KMS-11 (cell line): ENCODE measurements around the gene RASAL2.

Source experiments
- H2AFZ ChIP-seq: fragments of 200-600 bp; sonication (generic); 2 replicates; pipeline ENCODE4 v1.6.1; 2016; ENCODE audit warnings: antibody characterized with exemption, mixed run types, low read depth
- H3K27ac ChIP-seq: fragments of 200-600 bp; sonication (generic); 2 replicates; pipeline ENCODE4 v1.6.1; 2016; ENCODE audit warnings: mild to moderate bottlenecking, mixed run types
- H3K27me3 ChIP-seq: fragments of 200-600 bp; sonication (generic); 2 replicates; pipeline ENCODE4 v1.6.1; 2017; ENCODE audit warnings: mild to moderate bottlenecking, low read depth, mixed run types, moderate library complexity; ENCODE audit not compliant: insufficient read depth
- H3K36me3 ChIP-seq: fragments of 200-600 bp; sonication (generic); 2 replicates; pipeline ENCODE4 v1.6.1; 2017; ENCODE audit warnings: mild to moderate bottlenecking, mixed run types; ENCODE audit not compliant: insufficient read depth
- H3K4me1 ChIP-seq: fragments of 200-600 bp; sonication (generic); 2 replicates; pipeline ENCODE4 v1.6.1; 2016; ENCODE audit warnings: mild to moderate bottlenecking, low read depth, mixed run types; ENCODE audit not compliant: poor library complexity, severe bottlenecking
- H3K4me2 ChIP-seq: fragments of 200-600 bp; sonication (generic); 2 replicates; pipeline ENCODE4 v1.7.0; 2016; ENCODE audit warnings: mild to moderate bottlenecking, mixed run types
- H3K4me3 ChIP-seq: fragments of 200-600 bp; sonication (generic); IDR thresholded peaks from 2 replicates; pipeline ENCODE4 v1.6.1; 2017; ENCODE audit warnings: low read depth, low read length, mixed read lengths; ENCODE audit not compliant: insufficient read depth
- H3K79me2 ChIP-seq: fragments of 200-600 bp; sonication (generic); 2 replicates; pipeline ENCODE4 v1.6.1; 2016; ENCODE audit warnings: low read depth, mixed run types; ENCODE audit not compliant: insufficient read depth
- H3K9ac ChIP-seq: fragments of 200-600 bp; sonication (generic); 2 replicates; pipeline ENCODE4 v1.6.1; 2016; ENCODE audit warnings: mild to moderate bottlenecking, mixed run types
- H4K20me1 ChIP-seq: fragments of 200-600 bp; sonication (generic); 2 replicates; pipeline ENCODE4 v1.6.1; 2016; ENCODE audit warnings: mild to moderate bottlenecking, mixed run types; ENCODE audit not compliant: insufficient read depth
- TF ChIP-seq, protein P1 (sequence below): fragments of 200-600 bp; sonication (generic); conservative IDR thresholded peaks from 2 replicates; pipeline ENCODE4 v1.6.1; 2017; ENCODE audit warnings: low read depth, mild to moderate bottlenecking, antibody characterized with exemption, low read length, moderate library complexity, mixed read lengths

Gene RASAL2

DNA sequence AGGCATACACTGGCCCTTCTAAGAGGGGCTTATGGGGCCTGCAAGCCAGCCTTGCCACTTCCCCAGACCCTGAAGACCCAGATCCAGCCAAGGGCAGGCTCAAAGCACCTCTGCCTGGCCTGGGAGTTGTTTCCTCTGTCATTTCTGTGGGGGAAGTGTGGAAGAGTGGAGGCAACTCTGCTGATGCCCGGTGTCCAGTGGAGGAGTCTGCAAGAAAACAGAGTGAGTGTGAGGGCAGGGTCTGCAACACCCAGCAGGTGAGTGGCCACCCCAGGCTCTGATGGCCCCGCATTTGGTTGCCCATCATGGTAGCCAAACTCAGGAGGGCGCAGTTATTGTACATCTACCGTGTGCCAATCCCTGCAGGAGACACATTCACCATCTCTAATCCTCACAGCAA is 394.5 kb downstream of the RASAL2 start:
- H4K20me1 ChIP-seq: no peaks in the 10 kb centered on the region
- H3K36me3 ChIP-seq: no peaks in the 10 kb centered on the region
- H3K27me3 ChIP-seq: no peaks in the 10 kb centered on the region
- TF ChIP-seq, protein P1, sequence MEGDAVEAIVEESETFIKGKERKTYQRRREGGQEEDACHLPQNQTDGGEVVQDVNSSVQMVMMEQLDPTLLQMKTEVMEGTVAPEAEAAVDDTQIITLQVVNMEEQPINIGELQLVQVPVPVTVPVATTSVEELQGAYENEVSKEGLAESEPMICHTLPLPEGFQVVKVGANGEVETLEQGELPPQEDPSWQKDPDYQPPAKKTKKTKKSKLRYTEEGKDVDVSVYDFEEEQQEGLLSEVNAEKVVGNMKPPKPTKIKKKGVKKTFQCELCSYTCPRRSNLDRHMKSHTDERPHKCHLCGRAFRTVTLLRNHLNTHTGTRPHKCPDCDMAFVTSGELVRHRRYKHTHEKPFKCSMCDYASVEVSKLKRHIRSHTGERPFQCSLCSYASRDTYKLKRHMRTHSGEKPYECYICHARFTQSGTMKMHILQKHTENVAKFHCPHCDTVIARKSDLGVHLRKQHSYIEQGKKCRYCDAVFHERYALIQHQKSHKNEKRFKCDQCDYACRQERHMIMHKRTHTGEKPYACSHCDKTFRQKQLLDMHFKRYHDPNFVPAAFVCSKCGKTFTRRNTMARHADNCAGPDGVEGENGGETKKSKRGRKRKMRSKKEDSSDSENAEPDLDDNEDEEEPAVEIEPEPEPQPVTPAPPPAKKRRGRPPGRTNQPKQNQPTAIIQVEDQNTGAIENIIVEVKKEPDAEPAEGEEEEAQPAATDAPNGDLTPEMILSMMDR: no peak
- H2AFZ ChIP-seq: no peak overlapping the region
- H3K4me1 ChIP-seq: no peaks in the 10 kb centered on the region
- H3K9ac ChIP-seq: no peak overlapping the region
- H3K79me2 ChIP-seq: no peaks in the 10 kb centered on the region
- H3K4me3 ChIP-seq: no peak overlapping the region
- H3K4me2 ChIP-seq: no peak overlapping the region
- H3K27ac ChIP-seq: no peak overlapping the region

DNA sequence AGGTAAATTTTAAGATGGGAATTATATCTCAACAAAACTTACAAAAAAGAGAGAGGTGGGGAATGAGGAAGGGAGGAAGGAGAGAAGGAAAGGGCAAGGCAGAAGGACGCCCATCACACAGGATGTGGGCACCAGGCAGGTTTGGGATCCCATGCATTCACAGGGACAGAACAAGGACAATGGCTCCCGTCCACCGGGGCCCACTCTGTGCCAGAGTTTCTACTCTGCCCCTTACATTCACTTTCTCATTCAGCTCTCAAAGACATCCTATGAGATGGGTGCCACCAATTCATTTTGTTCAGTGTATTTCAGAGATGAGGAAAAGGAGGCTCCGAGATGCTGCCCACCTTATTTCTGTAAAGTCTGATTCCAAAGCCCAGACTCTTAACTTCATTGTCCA is 395.5 kb downstream of the RASAL2 start:
- Histone ChIP-seq H2AFZ (no peak overlapping the region), H3K27ac (no peak overlapping the region), H3K27me3 (no peaks in the 10 kb centered on the region), H3K9ac (no peak overlapping the region), H4K20me1 (no peaks in the 10 kb centered on the region), H3K36me3 (no peaks in the 10 kb centered on the region), H3K4me1 (no peaks in the 10 kb centered on the region), H3K4me3 (no peak overlapping the region), H3K4me2 (no peak overlapping the region), H3K79me2 (no peaks in the 10 kb centered on the region)
- TF ChIP-seq, protein P1: no peak

DNA sequence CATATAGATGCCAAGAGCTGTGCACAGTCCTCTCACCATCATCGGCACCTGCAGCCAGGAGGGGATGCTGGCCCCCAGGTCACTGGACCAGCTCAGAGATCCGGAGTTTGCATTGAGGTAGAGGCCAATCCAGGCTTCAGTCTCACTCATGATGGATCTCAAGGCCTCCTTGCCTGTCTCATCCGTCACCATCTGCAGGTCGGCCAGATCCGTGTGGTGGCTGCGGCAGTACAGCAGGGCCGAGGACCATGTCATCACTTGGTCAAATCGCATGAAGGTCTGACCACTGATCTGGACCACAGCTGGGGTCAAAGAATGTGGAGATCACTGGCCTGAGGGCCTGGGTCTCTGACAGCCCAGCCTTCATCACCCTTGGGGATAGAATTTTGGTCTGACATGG is 396.2 kb downstream of the RASAL2 start:
- H3K4me3 ChIP-seq: no peak overlapping the region
- H3K27ac ChIP-seq: no peak overlapping the region
- no peaks in the 10 kb centered on the region for H3K36me3 ChIP-seq
- H2AFZ ChIP-seq: no peak overlapping the region
- H3K79me2 ChIP-seq: no peaks in the 10 kb centered on the region
- TF ChIP-seq, protein P1: no peak
- no peaks in the 10 kb centered on the region for H4K20me1 ChIP-seq
- no peak overlapping the region for H3K9ac ChIP-seq
- no peaks in the 10 kb centered on the region for H3K27me3 ChIP-seq
- no peaks in the 10 kb centered on the region for H3K4me1 ChIP-seq
- H3K4me2 ChIP-seq: no peak overlapping the region

GRCh38 chr1:178490967-178491366 is 397.1 kb downstream of the RASAL2 start:
- TF ChIP-seq, protein P1: no peak
- H3K4me3 ChIP-seq: no peak overlapping the region
- H4K20me1 ChIP-seq: no peaks in the 10 kb centered on the region
- no peaks in the 10 kb centered on the region for H3K36me3 ChIP-seq
- H3K9ac ChIP-seq: no peak overlapping the region
- H2AFZ ChIP-seq: no peak overlapping the region
- H3K27ac ChIP-seq: no peak overlapping the region
- no peaks in the 10 kb centered on the region for H3K4me1 ChIP-seq
- H3K4me2 ChIP-seq: no peak overlapping the region
- H3K27me3 ChIP-seq: no peaks in the 10 kb centered on the region
- H3K79me2 ChIP-seq: no peaks in the 10 kb centered on the region
